ENCODE data around the gene KCNH2. TPM values are rescaled to one million over a fixed set of nuclear protein-coding genes. Genes with fewer than 3 reads are reported as not detected.

KCNH2 gene
- total and polyA plus RNA-seq, 2 of the 13 experiments (the other 11 are each of a cell fraction or from before 2014, with no cell fraction given), result 0.09 to 0.11 TPM

DNA sequence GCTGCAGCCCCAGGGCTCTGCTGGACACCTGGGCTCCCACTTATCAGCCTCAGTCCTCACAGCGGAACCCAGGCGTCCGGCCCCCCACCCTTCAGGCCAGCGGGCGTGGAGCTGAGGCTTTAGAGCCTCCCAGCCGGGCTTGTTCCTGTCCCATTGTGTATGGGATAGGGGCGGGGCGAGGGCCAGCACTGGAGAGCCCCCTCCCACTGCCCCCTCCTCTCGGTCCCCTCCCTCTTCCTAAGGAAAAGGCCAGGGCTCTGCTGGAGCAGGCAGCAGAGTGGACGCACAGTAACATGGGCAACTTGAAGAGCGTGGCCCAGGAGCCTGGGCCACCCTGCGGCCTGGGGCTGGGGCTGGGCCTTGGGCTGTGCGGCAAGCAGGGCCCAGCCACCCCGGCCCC, 15.4 kb upstream of the KCNH2 start (continued):
- TF ChIP-seq PRPF4 (IDR thresholded peaks at IDR 0.05; ENCODE audit: low read depth, low read length, poor library complexity, severe bottlenecking) (no peak), ZNF326 (CRISPR knock-in tag; IDR thresholded peaks at IDR 0.05; ENCODE audit: borderline replicate concordance) (no peak), GABPB1 (CRISPR knock-in tag; IDR thresholded peaks at IDR 0.05) (no peak), SKI (IDR thresholded peaks at IDR 0.05; ENCODE audit: partially characterized antibody) (no peak)
- TF ChIP-seq, protein P1, sequence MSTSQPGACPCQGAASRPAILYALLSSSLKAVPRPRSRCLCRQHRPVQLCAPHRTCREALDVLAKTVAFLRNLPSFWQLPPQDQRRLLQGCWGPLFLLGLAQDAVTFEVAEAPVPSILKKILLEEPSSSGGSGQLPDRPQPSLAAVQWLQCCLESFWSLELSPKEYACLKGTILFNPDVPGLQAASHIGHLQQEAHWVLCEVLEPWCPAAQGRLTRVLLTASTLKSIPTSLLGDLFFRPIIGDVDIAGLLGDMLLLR (CRISPR knock-in tag; IDR thresholded peaks at IDR 0.05), result no peak

DNA sequence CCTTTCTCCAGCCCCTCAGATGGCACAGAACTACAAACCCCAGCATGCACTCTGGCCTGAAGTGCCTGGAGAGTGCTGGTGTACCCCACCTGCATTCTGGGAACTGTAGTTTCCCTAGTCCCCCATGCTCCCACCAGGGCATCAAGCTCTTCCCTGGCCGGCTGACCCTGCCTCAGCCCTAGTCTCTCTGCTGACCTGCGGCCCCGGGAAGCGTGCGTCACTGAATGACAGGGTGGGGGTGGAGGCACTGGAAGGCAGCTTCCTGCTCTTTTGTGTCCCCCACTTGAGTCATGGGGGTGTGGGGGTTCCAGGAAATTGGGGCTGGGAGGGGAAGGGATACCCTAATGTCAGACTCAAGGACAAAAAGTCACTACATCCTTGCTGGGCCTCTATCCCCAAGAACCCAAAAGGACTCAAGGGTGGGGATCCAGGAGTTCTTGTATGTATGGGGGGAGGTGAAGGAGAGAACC, 14.7 kb upstream of the KCNH2 start:
- intact Hi-C loops (cut with micrococcal nuclease; ENCODE audit: unreplicated experiment), result no loop called here
- Histone ChIP-seq H3K9me3 (ENCODE audit: low read length) (no peaks in the 10 kb centered on the region), H3K36me3 (replicated peaks in 1 of 2; ENCODE audit: control insufficient read depth in 1 of 2, insufficient read depth in 2 of 2, low read length in 2 of 2) (no peaks in the 10 kb centered on the region), H3K4me2 (ENCODE audit: low read depth, low read length) (no peak overlapping the region), H3K9ac (ENCODE audit: insufficient read depth, low read depth, low read length) (no peak overlapping the region), H3K79me2 (ENCODE audit: insufficient read depth, low read length) (no peaks in the 10 kb centered on the region), H3K27me3 (ENCODE audit: control insufficient read depth in 1 of 2, insufficient read depth in 2 of 2, low read length in 2 of 2) (peaks cover 4 to 48% of the 10 kb centered on the region in 2 experiments), H3K4me3 (replicated peaks in 1 of 3; ENCODE audit: insufficient read depth in 1 of 3, low read depth in 2 of 3, low read length in 3 of 3) (no peak overlapping the region), H4K20me1 (ENCODE audit: insufficient read depth, low read length) (no peaks in the 10 kb centered on the region), H3K4me1 (ENCODE audit: insufficient read depth, low read length) (peaks cover 11% of the 10 kb centered on the region; the same call in 1 of the 2 replicates), H3K27ac (ENCODE audit: extremely low read length, insufficient read depth, low read length) (no peak overlapping the region), H2AFZ (ENCODE audit: low read length) (no peak overlapping the region)
- BruUV-seq (replicated peaks), result no TSS peak
- in situ Hi-C loops (cut with HindIII; ENCODE audit: extremely low pct_ligation_motif_present, low pct_unique_long_range_greater_than_20kb), result no loop called here
- FAIRE-seq (peak; percentile 4), ATAC-seq (peak; percentile 84), DNase-seq (ENCODE audit: low spot score) (peak; percentile 52)
- whole genome bisulfite sequencing (ENCODE audit: low lambda C conversion rate), result 0% methylated on average over 5 of the region's 5 CpGs
- ChIA-PET POLR2A (interaction anchor here (0.6 kb wide), 1 partner anchor 17 kb away, joined by 3 read pairs; no protein-coding TSS in a partner anchor), CTCF (ENCODE audit: low intra/inter-chr PET ratio, low total read pairs) (no interaction called here)
- TF ChIP-seq, protein P2, sequence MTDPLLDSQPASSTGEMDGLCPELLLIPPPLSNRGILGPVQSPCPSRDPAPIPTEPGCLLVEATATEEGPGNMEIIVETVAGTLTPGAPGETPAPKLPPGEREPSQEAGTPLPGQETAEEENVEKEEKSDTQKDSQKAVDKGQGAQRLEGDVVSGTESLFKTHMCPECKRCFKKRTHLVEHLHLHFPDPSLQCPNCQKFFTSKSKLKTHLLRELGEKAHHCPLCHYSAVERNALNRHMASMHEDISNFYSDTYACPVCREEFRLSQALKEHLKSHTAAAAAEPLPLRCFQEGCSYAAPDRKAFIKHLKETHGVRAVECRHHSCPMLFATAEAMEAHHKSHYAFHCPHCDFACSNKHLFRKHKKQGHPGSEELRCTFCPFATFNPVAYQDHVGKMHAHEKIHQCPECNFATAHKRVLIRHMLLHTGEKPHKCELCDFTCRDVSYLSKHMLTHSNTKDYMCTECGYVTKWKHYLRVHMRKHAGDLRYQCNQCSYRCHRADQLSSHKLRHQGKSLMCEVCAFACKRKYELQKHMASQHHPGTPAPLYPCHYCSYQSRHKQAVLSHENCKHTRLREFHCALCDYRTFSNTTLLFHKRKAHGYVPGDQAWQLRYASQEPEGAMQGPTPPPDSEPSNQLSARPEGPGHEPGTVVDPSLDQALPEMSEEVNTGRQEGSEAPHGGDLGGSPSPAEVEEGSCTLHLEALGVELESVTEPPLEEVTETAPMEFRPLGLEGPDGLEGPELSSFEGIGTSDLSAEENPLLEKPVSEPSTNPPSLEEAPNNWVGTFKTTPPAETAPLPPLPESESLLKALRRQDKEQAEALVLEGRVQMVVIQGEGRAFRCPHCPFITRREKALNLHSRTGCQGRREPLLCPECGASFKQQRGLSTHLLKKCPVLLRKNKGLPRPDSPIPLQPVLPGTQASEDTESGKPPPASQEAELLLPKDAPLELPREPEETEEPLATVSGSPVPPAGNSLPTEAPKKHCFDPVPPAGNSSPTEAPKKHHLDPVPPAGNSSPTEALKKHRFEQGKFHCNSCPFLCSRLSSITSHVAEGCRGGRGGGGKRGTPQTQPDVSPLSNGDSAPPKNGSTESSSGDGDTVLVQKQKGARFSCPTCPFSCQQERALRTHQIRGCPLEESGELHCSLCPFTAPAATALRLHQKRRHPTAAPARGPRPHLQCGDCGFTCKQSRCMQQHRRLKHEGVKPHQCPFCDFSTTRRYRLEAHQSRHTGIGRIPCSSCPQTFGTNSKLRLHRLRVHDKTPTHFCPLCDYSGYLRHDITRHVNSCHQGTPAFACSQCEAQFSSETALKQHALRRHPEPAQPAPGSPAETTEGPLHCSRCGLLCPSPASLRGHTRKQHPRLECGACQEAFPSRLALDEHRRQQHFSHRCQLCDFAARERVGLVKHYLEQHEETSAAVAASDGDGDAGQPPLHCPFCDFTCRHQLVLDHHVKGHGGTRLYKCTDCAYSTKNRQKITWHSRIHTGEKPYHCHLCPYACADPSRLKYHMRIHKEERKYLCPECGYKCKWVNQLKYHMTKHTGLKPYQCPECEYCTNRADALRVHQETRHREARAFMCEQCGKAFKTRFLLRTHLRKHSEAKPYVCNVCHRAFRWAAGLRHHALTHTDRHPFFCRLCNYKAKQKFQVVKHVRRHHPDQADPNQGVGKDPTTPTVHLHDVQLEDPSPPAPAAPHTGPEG (CRISPR knock-in tag; IDR thresholded peaks at IDR 0.05), result no peak
- TF ChIP-seq, protein P3, sequence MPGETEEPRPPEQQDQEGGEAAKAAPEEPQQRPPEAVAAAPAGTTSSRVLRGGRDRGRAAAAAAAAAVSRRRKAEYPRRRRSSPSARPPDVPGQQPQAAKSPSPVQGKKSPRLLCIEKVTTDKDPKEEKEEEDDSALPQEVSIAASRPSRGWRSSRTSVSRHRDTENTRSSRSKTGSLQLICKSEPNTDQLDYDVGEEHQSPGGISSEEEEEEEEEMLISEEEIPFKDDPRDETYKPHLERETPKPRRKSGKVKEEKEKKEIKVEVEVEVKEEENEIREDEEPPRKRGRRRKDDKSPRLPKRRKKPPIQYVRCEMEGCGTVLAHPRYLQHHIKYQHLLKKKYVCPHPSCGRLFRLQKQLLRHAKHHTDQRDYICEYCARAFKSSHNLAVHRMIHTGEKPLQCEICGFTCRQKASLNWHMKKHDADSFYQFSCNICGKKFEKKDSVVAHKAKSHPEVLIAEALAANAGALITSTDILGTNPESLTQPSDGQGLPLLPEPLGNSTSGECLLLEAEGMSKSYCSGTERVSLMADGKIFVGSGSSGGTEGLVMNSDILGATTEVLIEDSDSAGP (CRISPR knock-in tag; IDR thresholded peaks at IDR 0.05; ENCODE audit: borderline replicate concordance), result no peak
- TF ChIP-seq GABPB1 (CRISPR knock-in tag; IDR thresholded peaks at IDR 0.05), result peak; percentile 64
- peak; percentile 91 for TF ChIP-seq HCFC1 (IDR thresholded peaks at IDR 0.05; ENCODE audit: low read depth, low read length)
- no peak for TF ChIP-seq ZNF337 (CRISPR knock-in tag; IDR thresholded peaks at IDR 0.05; ENCODE audit: borderline replicate concordance, low read depth)
- TF ChIP-seq, protein P4, sequence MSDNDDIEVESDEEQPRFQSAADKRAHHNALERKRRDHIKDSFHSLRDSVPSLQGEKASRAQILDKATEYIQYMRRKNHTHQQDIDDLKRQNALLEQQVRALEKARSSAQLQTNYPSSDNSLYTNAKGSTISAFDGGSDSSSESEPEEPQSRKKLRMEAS (IDR thresholded peaks at IDR 0.05), result no peak
- TF ChIP-seq ZSCAN30 (CRISPR knock-in tag; IDR thresholded peaks at IDR 0.05), result no peak
- no peak for TF ChIP-seq POLR2AphosphoS2 (IDR thresholded peaks at IDR 0.05; ENCODE audit: low read depth, low read length)
- no peak for TF ChIP-seq ZNF672 (CRISPR knock-in tag; IDR thresholded peaks at IDR 0.05)
- peak; percentile 88 for TF ChIP-seq SUZ12 (IDR thresholded peaks at IDR 0.05; ENCODE audit: low read depth, low read length)
- 0 out of 2 replicates have a peak, but pooled peaks have one; percentile 2 for TF ChIP-seq GABPA (IDR thresholded peaks at IDR 0.05; ENCODE audit: low read depth, low read length)
- TF ChIP-seq GABPA (CRISPR knock-in tag; IDR thresholded peaks at IDR 0.05; ENCODE audit: low read depth), result peak; percentile 65
- TF ChIP-seq ZNF143 (CRISPR knock-in tag; IDR thresholded peaks at IDR 0.05), result peak; percentile 94

Measured in HepG2 (cell line).